Naive B cell (primary cell): ENCODE measurements around the gene ARHGEF11. TPM values are rescaled to one million over a fixed set of nuclear protein-coding genes. Genes with fewer than 3 reads are reported as not detected.

Experiments
- ATAC-seq, 2 donors: fragments of 150-1000 bp; cut with Tn5 transposase; 2 replicates each; pipeline ENCODE4 v1.10.0; 2021; ENCODE audit warnings: low read depth in 2 of 2, mild to moderate bottlenecking in 2 of 2, moderate library complexity in 2 of 2
- DNase-seq: peaks from one replicate; pipeline ENCODE4 v3.0.0; 2022
- H3K27ac Mint-ChIP-seq, 6 donors: one replicate each; pipeline ENCODE4 v1.8.0; 2020 to 2022; ENCODE audit warnings: mild to moderate bottlenecking in 6 of 6, mixed read lengths in 6 of 6, moderate library complexity in 5 of 6, inconsistent platforms in 2 of 6
- H3K27me3 Mint-ChIP-seq, 3 donors: one replicate each; pipeline ENCODE4 v1.8.0; 2021 to 2022; ENCODE audit warnings: mixed read lengths in 3 of 3, mild to moderate bottlenecking in 1 of 3
- H3K36me3 Mint-ChIP-seq, 2 donors: one replicate each; pipeline ENCODE4 v1.8.0; 2020 to 2022; ENCODE audit warnings: mixed read lengths in 2 of 2, inconsistent platforms in 1 of 2, mild to moderate bottlenecking in 1 of 2
- H3K4me1 Mint-ChIP-seq, 3 donors: one replicate each; pipeline ENCODE4 v1.8.0; 2020 to 2022; ENCODE audit warnings: mixed read lengths in 3 of 3, inconsistent platforms in 1 of 3, mild to moderate bottlenecking in 1 of 3, moderate library complexity in 1 of 3
- H3K4me3 Mint-ChIP-seq, 8 donors: one replicate each; pipeline ENCODE4 v1.8.0; 2020 to 2022; ENCODE audit warnings: mild to moderate bottlenecking in 8 of 8, mixed read lengths in 8 of 8, moderate library complexity in 8 of 8, inconsistent platforms in 2 of 8
- H3K9me3 Mint-ChIP-seq, 7 donors: one replicate each; pipeline ENCODE4 v1.8.0; 2020 to 2022; ENCODE audit warnings: mixed read lengths in 7 of 7, mild to moderate bottlenecking in 5 of 7, inconsistent platforms in 2 of 7, moderate library complexity in 1 of 7
- polyA plus RNA-seq, 6 donors: library from polyadenylated mRNA; unstranded; fragments of 300-500 nt; fragmentation: Illumina TruSeq; gene quantifications; one replicate each; pipeline ENCODE4 v1.2.3, GENCODE V29; 2021; ENCODE audit warnings: low read depth in 6 of 6

The ARHGEF11 gene
- polyA plus RNA-seq, 6 donors from 2014 or later: 2.0 to 5.6 (median 3.0) TPM

DNA sequence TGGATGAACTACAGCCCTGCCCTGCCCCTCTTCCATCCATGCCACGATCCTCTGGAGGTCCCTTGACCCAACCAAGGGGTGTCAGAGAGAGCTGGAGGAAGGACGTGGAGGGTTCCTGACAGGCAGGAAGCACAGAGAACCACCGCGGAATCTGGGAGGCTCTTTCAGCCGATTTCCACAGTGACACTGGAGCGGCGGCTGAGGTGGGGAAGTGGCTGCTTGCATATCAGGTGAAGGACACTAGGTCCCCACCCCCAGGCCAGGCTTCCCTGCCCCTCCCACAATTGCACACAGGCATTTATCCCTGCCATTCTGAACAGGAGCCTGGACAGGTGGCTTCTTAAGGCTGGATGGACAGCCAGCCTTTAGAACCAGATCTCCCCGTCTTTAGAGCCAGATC is 107.7 kb downstream of the ARHGEF11 start:
- no peak for ATAC-seq
- peaks cover 0 to 6% of the 10 kb centered on the region in 2 donors for H3K36me3 Mint-ChIP-seq
- H3K4me1 Mint-ChIP-seq: no peaks in the 10 kb centered on the region

DNA sequence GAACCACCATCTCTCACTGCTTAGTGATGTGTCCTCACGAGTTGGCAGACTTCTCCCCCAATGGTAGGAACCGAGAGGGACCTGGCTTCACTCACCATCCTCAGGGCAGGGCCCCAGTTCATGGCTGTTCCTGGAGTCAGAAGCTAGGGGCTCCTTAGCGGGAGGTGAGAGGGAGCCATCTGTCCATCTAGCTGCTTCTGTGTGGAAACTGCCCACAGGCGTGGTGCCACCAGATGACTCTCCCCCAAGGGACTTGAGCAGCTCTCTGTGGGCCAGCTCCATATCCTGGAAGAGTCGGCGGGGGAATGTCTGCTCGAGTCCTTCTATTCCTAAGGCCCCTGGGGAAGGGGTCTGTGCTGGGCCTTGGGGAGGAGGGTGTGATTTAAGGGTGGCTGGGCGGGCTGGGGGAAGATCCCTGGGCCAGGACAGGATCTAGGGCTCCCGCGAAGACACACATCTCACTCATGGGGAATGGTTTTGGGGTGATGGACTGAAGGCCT is 108.8 kb downstream of the ARHGEF11 start:
- no peak overlapping the region for H3K4me3 Mint-ChIP-seq
- no peaks in the 10 kb centered on the region for H3K9me3 Mint-ChIP-seq
- no peak for DNase-seq
- H3K27me3 Mint-ChIP-seq: peaks cover 11 to 27% (median 23%) of the 10 kb centered on the region in 3 donors
- no peak overlapping the region for H3K27ac Mint-ChIP-seq
- ATAC-seq: no peak
- peaks cover 0 to 6% of the 10 kb centered on the region in 2 donors for H3K36me3 Mint-ChIP-seq
- no peaks in the 10 kb centered on the region for H3K4me1 Mint-ChIP-seq

More for the DNA sequence above, 107.7 kb downstream of the ARHGEF11 start:
- Mint-ChIP-seq H3K27me3 (peaks cover 4 to 15% (median 12%) of the 10 kb centered on the region in 3 donors), H3K9me3 (no peaks in the 10 kb centered on the region), H3K4me3 (no peak overlapping the region), H3K27ac (peak overlapping the region in 1 of 6 donors; percentile 5)
- DNase-seq: no peak

DNA sequence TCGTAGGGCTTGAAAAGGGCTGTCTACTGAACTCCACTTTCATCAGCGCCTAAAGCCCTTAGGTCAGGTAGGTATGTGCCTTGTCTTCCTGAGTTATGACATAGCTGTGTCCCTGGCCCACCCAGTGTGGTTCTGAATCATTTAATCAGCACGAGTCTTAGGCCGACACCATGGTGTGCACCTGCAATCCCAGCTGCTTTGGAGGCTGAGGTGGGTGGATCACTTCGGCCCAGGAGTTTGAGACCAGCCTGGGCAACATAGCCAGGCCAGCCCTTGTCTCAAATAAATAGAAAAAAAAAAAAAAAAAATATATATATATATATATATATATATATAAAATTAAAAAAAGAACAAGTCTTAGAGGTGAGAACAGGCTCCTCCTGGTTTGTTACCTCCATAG is 109.4 kb downstream of the ARHGEF11 start:
- Mint-ChIP-seq H3K27me3 (peaks cover 17 to 30% (median 29%) of the 10 kb centered on the region in 3 donors), H3K9me3 (no peaks in the 10 kb centered on the region), H3K27ac (no peak overlapping the region), H3K36me3 (peaks cover 5 to 6% of the 10 kb centered on the region in 2 donors), H3K4me3 (no peak overlapping the region), H3K4me1 (no peaks in the 10 kb centered on the region)
- ATAC-seq (no peak), DNase-seq (no peak)

DNA sequence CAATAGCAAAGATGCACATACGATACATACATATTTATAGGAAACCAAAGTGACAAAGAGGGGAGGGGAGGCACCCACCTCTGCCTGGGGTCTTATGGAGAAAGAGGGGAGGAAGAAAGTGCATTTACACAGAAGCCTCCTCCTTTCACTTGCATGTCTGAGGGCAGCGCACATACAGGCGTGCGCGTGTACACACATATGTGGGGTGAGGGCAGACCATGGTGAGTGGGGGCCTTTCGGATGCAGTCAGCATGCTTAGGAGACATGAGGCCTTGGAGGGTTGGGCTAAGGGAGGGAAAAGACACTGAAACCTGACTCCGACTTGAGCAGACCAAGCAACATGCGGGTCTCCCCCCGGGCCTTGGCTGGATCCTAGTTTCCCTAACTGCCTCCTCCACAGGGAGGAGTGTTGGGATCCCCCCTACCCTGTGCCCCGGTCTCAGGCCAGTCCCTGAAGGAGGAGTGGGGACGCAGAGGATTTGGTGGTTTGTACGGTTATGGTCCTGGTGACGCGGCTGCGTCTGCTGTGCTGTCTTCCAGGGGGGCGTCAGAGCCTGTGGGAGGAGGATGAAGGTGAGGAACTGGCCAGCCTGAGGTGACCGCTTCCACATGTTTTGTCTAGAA is 109.9 kb downstream of the ARHGEF11 start:
- no peaks in the 10 kb centered on the region for H3K4me1 Mint-ChIP-seq
- no peak for ATAC-seq
- H3K27ac Mint-ChIP-seq: no peak overlapping the region
- DNase-seq: no peak
- H3K9me3 Mint-ChIP-seq: peaks cover 0 to 2% (median 0%) of the 10 kb centered on the region in 7 donors
- peaks cover 22 to 35% (median 33%) of the 10 kb centered on the region in 3 donors for H3K27me3 Mint-ChIP-seq
- H3K4me3 Mint-ChIP-seq: no peak overlapping the region
- H3K36me3 Mint-ChIP-seq: peaks cover 1 to 11% of the 10 kb centered on the region in 2 donors

DNA sequence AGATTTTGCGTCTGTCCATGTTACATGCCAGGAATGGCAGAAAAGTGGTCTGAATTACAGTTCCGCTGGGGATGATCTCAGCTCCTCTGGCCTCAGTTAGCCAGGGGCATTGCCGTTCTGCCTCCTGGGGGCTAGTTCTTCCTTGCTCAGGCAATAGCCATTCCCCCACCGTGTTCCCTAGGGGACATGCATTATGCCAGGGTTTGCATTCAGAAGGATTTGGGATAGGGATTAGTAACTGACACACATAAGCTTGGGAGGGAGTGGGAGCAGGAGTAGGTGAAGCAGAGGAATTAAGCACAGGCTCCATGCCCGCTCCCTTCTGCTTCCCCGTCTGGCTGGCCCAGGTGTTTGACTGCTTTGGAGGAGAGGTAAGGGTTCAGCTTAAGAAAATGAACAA is 112.4 kb downstream of the ARHGEF11 start:
- H3K36me3 Mint-ChIP-seq: peaks cover 0 to 12% of the 10 kb centered on the region in 2 donors
- H3K4me1 Mint-ChIP-seq: peaks cover 3 to 8% (median 5%) of the 10 kb centered on the region in 3 donors
- peaks cover 32 to 60% (median 57%) of the 10 kb centered on the region in 3 donors for H3K27me3 Mint-ChIP-seq
- no peak for DNase-seq
- no peak overlapping the region for H3K27ac Mint-ChIP-seq
- no peak for ATAC-seq
- H3K4me3 Mint-ChIP-seq: no peak overlapping the region
- peaks cover 0 to 2% (median 0%) of the 10 kb centered on the region in 7 donors for H3K9me3 Mint-ChIP-seq

DNA sequence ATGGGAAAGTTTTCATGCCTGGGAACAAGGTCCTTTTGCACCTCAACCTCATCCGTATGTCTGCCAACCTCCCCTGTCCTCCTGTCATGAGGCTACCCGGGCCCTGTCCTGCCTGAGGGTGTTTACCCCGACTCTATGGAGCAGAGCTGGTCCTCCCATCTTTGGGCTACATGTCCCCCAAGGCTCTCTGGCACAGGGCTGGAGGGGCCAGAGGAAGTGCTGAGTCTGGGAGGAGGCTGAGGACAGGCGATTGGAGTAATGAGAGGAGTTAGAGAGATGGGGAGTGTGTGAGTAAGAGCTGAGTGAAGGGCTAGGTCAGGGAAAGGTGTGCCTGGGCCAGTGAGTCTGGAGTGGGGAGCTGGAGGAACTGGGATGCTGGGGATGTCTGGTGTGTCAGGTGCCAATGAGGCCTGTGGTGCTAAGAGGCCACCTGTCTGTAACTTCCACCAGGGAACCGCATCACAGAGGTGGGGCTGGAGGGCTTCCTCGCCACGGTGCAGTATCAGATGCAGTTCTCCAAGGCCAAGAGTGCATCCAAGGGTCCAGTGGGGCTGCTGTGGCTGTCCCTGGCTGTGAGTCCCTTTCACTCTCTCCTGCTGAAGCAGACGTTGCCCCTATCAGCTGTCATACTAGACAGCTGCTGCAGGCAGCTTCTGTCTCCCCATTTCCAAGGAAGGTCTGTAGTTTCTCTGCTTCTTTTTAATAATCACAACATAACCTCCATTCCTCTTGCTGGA is 113.4 kb downstream of the ARHGEF11 start:
- Mint-ChIP-seq H3K27me3 (peaks cover 40 to 70% (median 67%) of the 10 kb centered on the region in 3 donors), H3K36me3 (peaks cover 0 to 12% of the 10 kb centered on the region in 2 donors), H3K27ac (peak overlapping the region in 3 of 6 donors; percentile 28 to 88 (median 50)), H3K9me3 (peaks cover 0 to 2% (median 0%) of the 10 kb centered on the region in 7 donors), H3K4me3 (no peak overlapping the region), H3K4me1 (peaks cover 6 to 13% (median 13%) of the 10 kb centered on the region in 3 donors)
- no peak for DNase-seq
- no peak for ATAC-seq

DNA sequence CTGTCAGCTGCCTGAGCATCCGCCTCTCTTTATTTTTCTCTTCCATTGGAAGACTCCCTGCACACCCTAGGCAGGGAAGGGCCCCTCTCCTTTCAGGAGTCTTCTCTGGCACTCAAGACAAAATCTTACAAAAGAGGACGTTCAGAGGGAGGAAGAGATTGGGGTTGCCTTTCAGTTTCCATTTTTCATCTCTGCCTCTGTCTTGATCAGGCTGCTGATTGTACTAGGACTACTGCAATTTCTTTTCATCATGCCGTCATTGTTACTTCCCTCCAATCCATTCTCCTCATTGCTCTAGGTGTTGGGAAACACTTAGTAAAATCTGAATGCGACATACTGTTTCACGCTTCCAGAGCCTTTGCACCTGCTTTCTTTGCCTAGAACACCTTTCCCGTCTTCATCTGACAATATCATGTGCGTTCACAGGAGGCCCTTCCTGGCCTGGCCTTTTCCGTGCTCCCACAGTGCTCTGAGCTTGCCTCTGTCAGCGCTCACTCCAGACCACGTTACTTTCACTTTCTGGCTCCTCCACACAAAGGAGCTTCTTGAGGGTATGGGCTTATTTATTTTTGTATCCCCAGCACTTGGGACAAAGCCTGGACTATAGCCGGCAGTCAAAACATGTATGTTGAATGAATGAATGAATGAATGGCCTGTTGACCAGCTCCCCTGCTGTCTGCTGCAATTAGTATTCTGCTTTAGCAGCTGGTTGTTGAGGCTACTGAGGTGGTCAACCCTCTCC is 114.2 kb downstream of the ARHGEF11 start:
- no peak for ATAC-seq
- H3K36me3 Mint-ChIP-seq: peaks cover 0 to 12% of the 10 kb centered on the region in 2 donors
- H3K4me3 Mint-ChIP-seq: no peak overlapping the region
- peaks cover 0 to 2% (median 0%) of the 10 kb centered on the region in 7 donors for H3K9me3 Mint-ChIP-seq
- peak overlapping the region in 1 of 6 donors; percentile 40 for H3K27ac Mint-ChIP-seq
- peaks cover 6 to 15% (median 15%) of the 10 kb centered on the region in 3 donors for H3K4me1 Mint-ChIP-seq
- H3K27me3 Mint-ChIP-seq: peaks cover 42 to 75% (median 74%) of the 10 kb centered on the region in 3 donors
- no peak for DNase-seq

DNA sequence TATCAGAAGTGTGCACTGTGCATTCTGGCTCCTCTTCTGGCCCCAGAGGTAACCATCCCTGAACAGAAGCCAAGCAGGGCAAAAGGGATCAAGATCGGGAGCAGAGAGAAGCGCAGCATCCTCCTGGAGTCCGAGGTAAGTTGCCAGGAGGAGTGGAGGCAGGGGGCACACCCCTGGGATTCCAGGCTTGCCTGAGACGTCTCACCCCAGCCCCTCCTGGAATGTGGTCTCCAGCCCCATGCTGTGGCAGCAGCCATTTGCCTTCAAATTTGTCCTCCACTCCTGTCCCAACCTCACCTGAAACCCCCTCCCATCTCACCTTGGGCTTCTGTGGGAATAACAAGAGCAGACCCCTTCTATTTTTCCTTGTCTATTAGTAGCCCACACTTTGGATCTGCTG is 115.1 kb downstream of the ARHGEF11 start:
- Mint-ChIP-seq H3K4me1 (peaks cover 6 to 17% (median 15%) of the 10 kb centered on the region in 3 donors), H3K4me3 (no peak overlapping the region), H3K9me3 (peaks cover 0 to 2% (median 0%) of the 10 kb centered on the region in 7 donors), H3K27ac (peak overlapping the region in 1 of 6 donors; percentile 37), H3K36me3 (peaks cover 3 to 12% of the 10 kb centered on the region in 2 donors), H3K27me3 (peaks cover 51 to 83% (median 82%) of the 10 kb centered on the region in 3 donors)
- no peak for DNase-seq
- no peak for ATAC-seq

DNA sequence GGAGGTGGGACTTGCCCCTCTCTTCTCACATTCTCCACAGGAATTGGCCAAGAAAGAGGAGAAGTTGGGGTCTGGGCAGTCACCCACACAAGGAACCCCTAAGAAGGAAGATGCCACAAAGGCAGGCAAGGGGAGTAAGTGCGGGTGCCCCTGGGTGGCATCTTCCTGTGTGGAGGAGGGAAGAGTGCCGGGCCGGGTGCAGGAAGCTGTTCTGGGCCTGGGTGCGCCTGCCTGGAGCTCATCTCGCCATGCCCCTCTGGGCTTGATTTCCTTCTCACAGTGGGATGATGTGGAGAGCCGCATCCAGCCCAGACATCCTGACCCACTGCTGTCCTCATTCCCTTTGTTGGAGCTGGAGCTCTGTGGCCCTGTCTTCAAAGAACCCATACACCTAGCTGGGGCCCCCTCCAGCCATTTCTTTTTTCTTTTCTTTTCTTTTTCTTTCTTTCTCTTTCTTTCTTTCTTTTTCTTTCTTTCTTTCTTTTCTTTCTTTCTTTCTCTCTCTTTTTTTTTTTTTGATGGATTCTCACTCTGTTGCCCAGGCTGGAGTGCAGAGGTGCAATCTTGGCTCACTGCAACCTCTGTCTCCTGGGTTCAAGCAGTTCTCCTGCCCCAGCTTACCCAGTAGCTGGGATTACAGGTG is 115.8 kb downstream of the ARHGEF11 start:
- H3K36me3 Mint-ChIP-seq: peaks cover 4 to 12% of the 10 kb centered on the region in 2 donors
- peaks cover 0 to 2% (median 0%) of the 10 kb centered on the region in 7 donors for H3K9me3 Mint-ChIP-seq
- peaks cover 56 to 91% (median 90%) of the 10 kb centered on the region in 3 donors for H3K27me3 Mint-ChIP-seq
- DNase-seq (no peak), ATAC-seq (no peak)
- peaks cover 6 to 17% (median 15%) of the 10 kb centered on the region in 3 donors for H3K4me1 Mint-ChIP-seq
- peak overlapping the region in 2 of 6 donors; percentile 14 to 42 for H3K27ac Mint-ChIP-seq
- peak overlapping the region in 1 of 8 donors; percentile 64 for H3K4me3 Mint-ChIP-seq

DNA sequence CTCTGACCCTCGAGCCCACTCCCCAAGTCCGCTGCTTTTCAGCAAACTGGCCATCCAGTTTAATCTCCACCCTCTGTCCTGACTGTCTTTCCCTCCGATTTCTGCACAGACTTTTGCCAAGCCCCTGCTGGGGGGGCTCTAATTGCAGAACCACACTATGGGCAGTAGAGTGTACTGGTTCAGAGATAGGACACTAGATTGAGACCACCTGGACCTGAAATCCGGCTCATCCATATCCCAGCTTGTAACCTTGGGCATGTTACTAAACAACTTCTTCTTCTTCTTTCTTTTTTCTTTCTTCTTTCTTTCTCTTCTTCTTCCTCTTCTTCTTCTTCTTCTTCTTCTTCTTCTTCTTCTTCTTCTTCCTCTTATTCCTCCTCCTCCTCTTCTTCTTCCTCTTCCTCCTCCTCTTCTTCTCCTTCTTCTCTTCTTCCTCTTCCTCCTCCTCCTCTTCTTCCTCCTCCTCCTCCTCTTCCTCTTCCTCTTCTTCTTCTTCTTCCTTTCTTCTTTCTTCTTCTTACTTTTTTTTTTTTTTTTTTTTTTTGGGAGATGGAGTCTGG is 117.4 kb downstream of the ARHGEF11 start:
- Mint-ChIP-seq H3K27me3 (peaks cover 59 to 98% (median 89%) of the 10 kb centered on the region in 3 donors), H3K4me3 (peak overlapping the region in 5 of 8 donors; percentile 37 to 77 (median 62)), H3K27ac (peak overlapping the region in 2 of 6 donors; percentile 29 to 94), H3K9me3 (peaks cover 0 to 2% (median 0%) of the 10 kb centered on the region in 7 donors), H3K36me3 (peaks cover 4 to 12% of the 10 kb centered on the region in 2 donors), H3K4me1 (peaks cover 11 to 24% (median 21%) of the 10 kb centered on the region in 3 donors)
- DNase-seq: no peak
- ATAC-seq: no peak

DNA sequence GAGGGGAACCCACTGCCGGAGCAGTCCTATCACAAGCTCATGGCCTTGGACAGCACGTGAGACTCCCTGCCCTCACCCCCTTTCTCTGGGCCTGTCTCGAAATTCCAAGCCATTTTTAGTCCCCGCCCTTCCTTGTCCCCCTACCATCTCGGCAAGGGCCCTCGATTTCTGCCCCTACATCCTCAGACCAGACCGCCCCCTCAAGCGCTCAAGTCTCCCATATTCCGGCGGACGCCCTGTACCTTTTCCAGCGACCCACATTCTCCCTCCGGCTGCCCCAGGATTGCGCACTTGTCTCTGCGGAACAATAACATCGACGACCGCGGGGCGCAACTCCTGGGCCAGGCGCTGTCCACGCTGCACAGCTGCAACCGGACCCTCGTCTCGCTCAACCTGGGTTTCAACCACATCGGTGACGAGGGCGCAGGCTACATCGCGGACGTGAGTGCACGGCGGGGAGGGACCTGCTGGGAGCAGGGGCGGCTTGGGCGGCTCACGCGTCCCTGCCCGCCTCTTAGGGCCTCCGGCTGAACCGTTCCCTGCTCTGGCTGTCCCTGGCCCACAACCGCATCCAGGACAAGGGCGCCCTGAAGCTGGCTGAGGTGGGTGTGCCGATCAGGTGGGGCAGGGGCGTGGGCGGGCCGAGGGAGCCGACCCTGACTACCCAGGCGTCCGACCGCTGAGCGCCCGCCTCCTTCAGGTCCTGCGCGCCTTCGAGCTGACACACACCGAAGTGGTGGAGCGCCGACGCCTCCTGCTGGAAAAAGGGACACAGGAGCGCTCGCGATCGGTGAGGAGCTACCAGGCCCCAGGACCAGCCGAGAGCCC is 118.1 kb downstream of the ARHGEF11 start:
- Mint-ChIP-seq H3K36me3 (peaks cover 4 to 12% of the 10 kb centered on the region in 2 donors), H3K9me3 (peaks cover 0 to 2% (median 0%) of the 10 kb centered on the region in 7 donors), H3K4me1 (peaks cover 12 to 27% (median 21%) of the 10 kb centered on the region in 3 donors), H3K27ac (no peak overlapping the region), H3K4me3 (peak overlapping the region in 3 of 8 donors; percentile 22 to 38 (median 37)), H3K27me3 (peaks cover 57 to 98% (median 89%) of the 10 kb centered on the region in 3 donors)
- DNase-seq (peak; percentile 12), ATAC-seq (peak in 1 of 2 donors; percentile 30)
